Fibroblast of lung (primary cell): ENCODE measurements around the gene ZNF598.

Experiments
- CTCF ChIP-seq, 2 donors: IDR thresholded peaks in 1 of 2; conservative IDR thresholded peaks in 1 of 2; 1 replicate in 1 of 2; 2 replicates in 1 of 2; pipeline ENCODE4 v1.5.1; 2011 to 2012; ENCODE audit warnings: low read length in 2 of 2, control low read depth in 1 of 2, inconsistent platforms in 1 of 2, low read depth in 1 of 2, mild to moderate bottlenecking in 1 of 2
- EZH2 ChIP-seq: IDR thresholded peaks from 2 replicates; pipeline ENCODE4 v1.5.1; 2012; ENCODE audit warnings: low read length, control low read depth, mild to moderate bottlenecking; ENCODE audit errors: missing control alignments

- no peak for TF ChIP-seq CTCF (conservative IDR thresholded peaks at IDR 0.05 in 1 of 2, IDR thresholded peaks at IDR 0.05 in 1 of 2; ENCODE audit: low read depth in 1 of 2, low read length in 2 of 2)
- no peak for TF ChIP-seq EZH2
Measured at GRCh38 chr16:2037647-2038381, 28.2 kb upstream of the ZNF598 start.
